NOMO-1 (cell line): ENCODE results near the gene ASB18.

Source experiments
- DNase-seq, 2 experiments: peaks; one replicate each; lab custom pipeline; 2025; ENCODE audit not compliant: unreplicated experiment in 2 of 2; lab: John Stamatoyannopoulos, UW

Gene ASB18

DNA sequence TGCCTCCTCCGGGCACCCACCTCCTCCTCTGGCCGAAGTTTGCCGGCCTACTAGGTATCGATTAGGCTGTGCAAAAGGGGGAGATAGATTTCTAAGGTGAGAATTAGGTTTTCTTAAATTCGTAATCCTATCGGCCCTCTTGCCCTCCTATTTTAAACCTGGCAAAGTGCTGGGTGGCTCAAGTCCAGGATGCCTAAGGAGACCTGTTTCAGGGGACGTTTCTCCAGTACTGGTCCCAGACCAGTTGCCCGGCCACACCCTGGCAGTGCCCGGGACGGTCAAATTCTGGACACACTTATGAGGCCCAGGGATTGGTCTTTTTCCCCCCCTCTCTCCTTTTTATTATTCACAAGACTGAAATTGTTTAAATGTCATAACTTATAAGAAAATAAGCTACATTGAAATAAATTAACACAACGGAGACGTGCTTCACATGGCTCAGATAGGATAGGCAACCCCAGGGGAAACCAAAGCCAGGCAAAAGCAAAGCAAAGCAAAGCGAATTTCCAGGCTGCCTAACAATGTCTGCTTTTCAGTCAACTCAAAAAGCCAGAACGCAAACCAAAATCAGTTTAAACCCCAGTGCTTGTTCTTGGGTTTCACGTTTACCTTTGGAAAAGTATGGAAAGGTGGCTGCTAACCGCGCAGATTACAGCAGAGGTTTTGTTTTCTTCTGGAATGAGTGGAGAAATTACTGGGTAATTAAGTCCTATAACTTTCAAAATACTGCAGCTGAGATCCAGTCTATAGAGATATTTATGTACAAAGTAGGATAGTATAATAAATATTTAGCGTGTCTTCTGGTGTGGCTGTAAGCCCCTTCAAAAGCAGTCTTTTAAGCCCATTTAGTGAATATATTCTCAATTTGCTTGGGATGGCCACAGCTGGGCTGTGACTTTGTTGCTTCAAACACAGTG is 99.0 kb downstream of the ASB18 start:
- no peak for DNase-seq

DNA sequence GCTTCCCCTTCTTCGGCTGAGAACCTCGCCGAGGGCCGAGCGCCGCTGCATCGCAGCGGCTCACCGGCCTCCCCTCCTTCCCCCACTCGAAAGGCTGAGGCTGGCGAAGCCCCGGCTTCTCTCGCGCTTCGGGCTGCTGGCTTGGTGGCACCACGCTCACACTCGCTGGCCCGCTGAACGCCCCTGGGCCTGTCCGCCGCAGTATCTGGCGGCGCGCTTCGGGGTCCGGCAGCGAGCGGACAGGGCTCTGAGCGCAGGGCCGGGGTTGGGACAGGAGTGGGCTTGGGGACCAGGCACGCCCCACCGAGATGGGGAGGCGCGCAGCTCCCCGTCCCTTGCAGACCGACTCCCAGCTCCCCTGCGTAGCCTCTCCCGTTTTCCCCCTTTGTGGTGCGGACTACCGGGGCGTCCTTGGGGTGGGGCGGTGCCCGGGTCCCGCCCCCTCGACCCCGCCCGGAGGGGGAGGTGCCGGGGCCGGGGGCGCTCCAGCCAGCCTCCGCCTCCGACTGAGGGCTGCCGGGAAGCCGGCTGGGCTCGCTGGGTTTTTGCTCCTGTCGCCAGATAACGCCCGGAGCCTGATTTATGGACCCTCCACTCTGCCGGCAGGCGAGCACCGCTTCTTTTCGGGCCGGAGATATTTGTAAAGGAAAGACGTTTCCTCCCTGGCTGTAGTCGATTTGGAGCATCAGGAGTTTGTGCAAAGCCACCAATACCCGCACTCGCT is 99.8 kb downstream of the ASB18 start:
- no peak for DNase-seq

DNA sequence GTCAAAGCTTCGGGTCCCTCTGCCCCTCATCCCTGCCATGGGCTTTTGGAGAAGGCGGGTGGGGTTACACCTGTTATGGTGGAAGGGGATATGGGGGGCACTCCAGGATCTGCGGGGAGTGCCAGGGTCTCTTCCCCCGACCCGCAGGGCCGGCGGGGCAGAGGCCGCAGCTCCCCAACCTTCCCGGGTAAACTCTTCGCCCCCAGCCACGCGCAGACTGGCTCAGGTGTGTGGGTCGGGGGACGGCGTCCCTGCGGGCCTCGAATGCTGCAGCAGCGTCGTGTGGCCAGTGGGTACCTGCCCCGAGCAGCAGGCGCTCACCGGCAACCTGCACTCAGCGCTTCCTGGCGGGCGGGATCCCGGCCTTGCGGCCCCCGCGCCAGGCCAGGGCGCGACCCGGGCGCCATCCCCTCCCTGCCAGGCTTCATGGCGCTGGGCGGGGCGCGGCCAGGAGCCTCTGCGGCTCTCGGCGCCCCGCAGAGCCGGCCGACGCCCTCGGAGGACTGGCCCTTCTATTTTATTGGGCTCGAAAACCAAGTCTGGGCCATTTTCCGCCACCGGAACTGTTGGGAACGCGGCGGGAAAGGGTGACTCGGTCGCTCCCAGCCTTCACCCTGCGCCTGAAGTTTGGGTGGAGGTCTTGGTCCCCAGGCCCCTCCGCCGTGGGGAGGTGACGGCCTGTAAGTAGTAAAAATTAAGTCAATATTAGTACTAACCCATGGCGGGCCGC is 100.6 kb downstream of the ASB18 start:
- no peak for DNase-seq

DNA sequence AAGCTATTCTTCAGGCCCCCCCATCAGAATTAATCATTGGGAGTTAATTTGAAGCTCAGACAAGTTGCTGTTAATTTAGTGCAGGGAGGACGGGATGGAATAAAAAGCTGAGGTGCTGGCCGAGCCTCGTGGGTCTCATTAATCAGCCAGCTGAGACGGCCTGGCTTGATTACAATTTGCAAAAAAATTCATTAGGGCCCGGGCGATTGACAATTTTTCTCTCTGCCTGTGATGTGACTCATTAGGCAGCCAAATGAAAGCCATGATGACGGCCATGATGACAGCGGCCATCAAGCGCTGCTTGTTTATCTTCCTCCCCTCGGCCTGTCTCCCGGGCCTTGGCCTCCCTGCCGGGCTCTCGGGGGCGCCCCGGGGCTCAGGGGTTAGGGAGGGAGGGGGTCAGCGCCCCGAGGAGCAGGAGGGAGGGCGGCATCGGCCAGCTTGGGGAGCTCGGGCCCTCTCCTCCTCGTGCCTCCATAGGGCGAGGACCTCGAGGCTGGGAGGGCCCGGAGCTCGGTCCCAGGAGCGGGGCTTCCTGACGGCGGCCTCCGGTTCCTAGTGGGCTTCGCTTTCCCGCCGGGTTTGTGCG is 101.2 kb downstream of the ASB18 start:
- DNase-seq: no peak

DNA sequence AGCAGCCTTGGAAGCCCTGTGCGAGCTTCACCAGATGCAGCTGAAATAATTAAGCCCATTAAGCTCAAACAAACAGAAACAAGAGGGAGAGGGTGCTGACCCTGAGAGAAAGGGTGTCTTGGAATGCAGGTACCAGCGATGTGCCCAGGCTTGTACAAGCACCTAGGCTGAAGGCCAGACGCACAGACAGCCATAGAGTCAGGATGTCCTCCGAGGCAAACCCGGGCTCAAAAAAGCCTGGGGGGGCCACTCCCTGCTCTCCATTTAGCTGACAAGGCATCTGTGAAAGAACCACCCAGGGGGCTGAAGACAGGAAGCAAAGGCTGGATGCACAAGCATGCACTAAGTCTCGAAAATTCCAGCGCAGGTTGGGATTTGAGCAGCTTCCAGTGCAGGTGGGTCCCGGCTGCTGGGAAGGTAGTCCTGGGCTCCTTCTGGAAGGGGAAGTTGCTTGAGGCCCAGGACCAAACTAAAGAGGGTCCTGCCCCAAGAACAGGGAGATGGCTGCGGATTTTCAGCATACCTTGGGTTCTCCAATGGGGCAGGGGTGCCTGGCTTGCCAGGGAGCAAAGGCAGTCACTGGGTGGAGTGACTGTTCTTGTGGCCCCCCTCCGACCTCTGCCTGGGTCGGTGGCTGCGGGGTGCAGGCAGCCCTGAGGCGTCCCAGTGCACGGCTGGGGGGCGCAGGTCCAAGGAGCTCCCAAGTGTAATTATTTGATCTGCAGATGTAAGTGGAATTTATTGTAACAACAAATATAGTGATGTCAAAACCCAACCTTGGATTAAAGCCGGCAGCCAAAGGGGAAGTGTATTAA is 102.0 kb downstream of the ASB18 start:
- DNase-seq: no peak

DNA sequence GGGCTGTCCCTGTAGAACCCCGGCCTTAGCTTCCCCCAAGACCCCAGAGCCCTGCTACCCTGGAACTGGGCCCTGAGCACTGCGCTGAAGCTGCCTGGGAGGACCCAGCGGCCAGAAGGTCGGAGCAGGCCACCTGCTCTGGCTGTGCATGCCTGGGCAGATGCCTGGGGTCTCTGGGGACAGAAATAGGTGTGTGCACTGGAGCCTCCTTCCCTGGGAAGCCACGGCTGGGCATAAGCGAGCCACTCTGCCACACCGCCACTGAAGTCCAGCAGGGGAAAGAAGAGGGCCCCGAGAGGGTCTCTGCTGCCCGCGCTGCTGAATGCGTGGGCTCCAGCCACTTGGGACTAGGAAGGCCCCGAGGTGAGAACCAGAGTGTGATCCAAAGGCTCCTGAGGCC is 102.7 kb downstream of the ASB18 start:
- DNase-seq: no peak

DNA sequence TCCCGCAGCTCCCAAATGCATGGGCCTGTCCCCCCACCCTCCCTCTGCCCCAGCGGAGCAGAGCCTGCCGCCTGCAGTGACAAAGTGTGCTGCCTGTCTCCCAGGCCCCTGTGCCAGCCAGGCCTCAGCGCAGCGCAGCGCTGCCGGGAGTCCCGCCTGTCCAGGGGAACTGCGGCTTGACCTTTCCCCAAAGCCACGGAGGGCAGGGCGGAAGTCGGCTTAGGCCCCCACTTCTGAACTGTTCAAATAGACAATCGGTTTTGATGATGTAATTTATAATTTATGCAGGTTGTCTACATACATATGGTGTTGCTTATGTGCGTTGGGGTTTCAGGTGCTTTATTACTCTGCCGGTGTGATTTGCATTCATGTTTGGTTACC is 103.1 kb downstream of the ASB18 start:
- no peak for DNase-seq

DNA sequence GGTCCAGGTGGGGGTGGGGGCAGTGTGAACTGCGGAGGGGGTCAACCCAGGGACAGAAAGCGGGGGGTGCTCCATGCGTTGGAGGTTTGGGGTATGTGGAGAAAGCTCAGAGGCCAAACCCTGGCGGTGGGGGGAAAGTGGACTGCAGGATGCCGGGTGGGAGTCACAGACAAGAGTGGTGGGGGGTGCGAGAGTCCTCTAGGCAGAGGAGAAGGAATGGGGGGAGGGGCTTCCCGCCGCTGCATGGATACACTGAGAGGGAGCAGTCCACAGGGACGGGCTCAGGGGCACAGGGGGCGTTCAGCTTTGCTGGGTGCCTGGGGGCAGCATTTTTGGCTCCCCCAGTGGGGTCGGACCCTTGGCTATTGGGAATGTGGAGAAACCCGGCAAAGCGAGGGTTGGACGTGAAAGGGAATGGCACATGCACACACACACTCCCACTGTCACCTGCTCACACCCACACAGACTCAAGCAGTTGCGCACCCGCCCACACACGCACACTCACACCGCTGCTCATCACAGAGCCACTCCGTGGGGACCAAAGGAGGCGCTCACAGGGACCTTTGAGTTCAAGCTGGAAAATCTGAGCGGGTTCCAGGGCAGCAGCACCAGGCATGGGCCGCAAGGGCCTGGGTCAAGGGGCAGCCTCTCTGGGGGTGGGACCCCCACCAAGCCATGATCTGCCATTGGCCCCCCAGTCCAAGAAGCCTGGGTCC is 103.7 kb downstream of the ASB18 start:
- DNase-seq: no peak

DNA sequence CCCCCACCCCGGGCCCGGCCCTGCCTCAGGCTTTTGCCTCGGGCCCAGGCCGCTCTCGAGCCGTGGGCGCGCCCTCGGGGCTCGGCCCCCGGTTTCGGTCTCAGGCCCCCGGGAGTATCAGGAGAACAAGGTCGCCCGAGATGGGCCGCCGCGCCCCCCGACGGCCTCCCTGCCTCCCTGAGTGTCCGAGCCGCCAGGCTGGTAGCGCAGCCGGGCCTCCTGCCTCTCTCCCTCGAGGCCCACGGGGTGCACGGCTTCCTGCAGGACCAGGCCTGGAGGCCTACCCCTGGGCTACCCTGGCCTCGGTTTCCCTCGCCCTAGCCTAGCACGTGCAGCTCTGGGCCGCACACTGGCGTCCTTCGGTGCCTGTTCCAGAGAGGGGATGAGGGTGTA is 104.4 kb downstream of the ASB18 start:
- DNase-seq: no peak

DNA sequence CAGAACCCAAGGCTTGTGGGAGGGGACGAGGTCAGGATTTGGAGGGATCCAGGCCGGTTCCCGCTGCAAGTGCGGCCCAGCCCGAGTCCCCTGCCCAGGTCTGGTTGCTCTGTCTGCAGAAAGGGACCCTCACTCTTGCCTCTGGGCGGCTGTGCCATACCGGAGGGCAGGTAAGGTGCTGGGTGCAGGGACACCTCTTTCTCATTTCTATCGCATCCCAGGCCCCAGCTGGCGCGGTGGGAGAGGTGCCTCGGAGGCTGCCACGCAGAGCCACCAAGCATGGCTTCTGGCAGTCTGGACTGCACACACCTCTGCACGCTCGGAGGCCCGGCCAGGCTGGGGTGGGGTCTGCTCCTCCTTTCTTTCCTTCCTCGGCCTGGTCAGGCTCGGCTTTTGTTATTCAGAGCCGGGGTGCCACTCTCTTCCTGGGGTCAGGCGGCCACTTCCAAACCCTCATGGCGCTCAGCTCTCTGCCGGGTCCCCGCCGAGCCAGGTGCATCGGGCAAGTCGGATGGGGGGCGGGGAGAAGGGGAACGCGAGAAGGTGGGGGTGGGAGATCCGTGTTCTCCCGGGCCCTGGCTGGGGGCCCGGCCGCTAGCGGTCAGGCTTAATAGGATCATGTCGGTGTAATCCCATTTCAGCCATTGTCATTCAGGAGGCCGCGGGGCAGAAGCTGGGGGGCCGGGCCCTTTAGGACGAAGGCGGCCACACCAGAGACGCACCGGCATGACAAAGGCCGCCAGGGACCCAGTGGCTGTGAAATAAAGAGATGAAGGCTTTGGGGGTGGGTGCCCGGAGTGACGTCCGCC is 105.0 kb downstream of the ASB18 start:
- no peak for DNase-seq

DNA sequence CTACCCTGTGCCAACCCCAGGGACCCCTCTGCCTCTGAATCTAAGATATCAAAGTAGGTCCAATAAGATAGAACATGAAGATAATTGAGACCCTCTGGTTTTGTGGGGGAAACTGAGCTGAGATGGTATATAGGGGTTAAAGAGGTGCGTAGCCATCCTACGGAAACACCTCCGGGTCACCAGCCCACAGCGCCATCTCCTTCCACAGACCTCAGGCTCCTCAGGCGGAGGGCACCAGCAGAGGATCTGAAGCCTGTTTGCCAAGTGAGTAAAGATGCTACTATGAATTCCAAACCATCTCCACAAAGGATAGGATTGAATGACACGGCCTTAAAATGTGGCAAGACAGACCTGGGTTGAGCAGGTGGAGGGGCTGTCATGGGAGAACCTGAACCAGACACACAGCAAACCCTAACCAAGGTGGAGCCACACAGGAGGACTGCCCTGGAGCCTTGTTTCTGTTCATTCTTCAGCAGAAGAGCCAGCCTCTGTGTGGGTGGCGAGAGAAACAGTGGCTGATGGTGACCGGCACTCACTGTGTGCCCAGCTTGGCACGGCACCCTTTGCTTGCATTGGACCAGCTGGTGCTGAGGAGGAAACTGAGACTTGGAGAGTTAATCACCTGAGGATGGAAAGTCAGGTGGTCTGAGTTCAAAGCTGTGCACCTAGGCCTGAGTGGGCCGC is 106.2 kb downstream of the ASB18 start:
- DNase-seq: no peak

DNA sequence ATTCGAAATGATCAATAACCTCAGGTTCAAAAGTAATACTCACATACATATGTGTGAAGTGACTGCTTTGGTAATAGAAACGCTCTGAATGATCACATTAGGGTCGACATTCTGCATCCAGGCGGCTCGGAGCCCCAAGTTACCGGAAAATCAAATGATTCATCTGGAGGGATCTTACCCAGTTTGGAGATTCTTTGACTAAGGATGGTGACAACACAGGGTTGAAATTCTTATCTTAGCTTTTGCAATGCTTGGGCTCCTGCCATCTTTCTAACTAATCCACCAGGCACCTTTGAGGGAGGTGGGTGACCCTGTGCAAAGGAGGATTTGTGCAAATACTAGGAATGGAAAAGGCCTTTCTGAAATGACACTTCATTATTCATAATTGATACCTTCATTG is 106.8 kb downstream of the ASB18 start:
- no peak for DNase-seq

DNA sequence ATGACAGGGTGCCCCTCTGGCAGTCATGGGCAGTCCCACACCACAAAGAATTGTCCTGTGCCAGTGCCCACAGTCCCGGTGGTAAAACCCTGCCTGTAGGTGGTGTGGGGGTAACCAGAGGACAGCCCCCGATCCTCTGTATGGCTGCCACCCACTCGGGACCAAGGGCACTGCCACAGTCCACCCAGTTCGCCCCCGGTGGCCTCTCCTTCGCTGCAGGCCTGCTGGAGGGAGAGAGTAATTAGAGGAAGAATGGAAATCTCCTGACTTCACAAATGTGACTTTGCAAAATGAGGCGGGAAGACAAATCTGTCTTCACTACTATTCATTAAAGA is 107.4 kb downstream of the ASB18 start:
- DNase-seq: no peak

DNA sequence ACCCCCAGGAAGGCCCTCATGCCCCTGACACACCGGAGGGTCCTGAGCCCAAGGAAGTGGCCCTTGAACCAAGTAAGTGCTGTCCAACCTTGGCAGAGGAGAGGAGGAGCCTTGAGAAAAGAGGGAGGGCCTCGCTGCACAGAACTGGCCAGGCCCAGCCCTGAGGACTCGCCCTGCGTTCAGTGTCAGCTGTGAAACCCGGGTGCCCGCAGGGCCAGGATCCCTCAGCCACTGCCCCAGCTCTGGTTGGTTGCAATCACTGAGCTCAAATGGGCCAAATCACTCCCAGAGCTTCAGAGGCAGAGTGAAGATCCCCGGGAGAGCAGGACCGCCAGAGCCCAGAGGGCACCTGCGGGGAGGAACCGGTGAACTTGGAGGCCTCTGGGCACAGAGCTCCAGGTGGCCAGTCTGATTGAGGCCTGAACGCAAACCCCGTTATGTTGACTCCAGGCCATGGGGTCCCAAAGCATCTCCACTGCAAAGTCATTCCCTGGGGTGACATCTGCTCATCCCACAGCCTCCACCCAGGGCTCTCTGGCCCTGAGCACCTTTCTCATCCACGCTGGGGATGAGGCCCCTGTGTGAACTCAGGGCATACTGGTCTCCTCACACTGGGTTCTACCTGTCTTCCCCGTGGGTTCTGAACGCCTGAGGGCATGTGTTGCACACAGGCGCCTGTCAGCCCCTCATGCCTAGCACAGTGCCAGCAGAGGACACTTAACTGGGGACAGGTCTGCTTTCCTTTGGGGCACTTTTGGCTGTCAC is 107.9 kb downstream of the ASB18 start:
- DNase-seq: no peak

DNA sequence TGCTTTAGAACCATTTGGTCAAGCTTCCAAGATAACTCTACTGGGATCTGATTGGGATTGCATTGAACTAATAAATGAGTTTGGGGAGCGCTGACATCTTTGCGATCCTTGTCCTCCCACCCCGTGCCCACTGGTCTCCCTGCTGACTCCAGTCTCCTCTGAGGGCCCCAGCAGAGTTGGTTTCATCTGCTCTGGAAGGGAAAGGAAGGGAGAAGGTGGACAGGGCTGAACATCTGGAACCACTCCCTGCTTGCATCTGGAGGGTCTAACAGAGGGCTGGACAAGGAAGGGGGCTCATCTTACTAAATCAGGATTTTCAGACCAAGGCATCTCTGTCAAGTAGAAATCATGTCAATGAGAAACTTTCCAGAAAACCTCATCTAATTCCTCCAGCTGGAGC is 108.8 kb downstream of the ASB18 start:
- no peak for DNase-seq

DNA sequence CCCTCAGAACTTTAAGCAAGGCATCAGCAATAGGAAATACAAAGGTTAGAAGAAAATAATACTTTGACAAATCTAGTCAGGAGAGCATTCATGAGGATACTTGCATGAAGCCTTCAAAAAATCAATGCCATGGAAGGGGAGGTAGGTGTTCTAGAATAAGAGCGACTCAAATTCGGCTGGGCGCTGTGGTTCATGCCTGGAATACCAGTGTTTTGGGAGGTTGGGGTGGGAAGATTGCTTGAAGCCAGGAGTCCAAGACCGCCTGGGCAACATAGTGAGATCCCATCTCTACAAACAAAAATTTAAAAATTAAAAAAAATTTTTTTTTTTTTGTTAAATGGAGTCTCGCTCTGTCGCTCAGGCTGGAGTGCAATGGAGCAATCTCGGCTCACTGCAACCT is 117.8 kb downstream of the ASB18 start:
- no peak for DNase-seq

DNA sequence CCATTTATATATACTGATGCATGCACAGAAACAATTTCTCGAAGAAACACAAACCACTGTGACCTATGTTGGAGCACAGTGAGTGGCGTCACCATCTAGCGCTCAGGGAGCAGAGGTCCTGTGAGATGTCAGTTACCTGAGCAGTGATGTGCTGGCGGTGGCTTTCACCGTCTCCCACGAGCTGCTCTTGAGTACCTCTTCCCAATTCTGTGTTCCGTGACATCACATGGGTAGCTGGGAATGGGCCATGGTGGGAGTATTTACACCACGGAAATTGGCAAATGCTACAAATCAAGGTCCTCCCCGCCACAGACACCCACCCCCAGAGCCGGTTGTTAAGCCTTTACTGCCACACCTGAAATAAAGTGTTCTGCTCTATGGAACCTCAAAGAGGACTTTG is 120.4 kb downstream of the ASB18 start:
- DNase-seq: no peak
